Measurements from ENCODE around the gene PNPLA7.

The PNPLA7 gene

DNA sequence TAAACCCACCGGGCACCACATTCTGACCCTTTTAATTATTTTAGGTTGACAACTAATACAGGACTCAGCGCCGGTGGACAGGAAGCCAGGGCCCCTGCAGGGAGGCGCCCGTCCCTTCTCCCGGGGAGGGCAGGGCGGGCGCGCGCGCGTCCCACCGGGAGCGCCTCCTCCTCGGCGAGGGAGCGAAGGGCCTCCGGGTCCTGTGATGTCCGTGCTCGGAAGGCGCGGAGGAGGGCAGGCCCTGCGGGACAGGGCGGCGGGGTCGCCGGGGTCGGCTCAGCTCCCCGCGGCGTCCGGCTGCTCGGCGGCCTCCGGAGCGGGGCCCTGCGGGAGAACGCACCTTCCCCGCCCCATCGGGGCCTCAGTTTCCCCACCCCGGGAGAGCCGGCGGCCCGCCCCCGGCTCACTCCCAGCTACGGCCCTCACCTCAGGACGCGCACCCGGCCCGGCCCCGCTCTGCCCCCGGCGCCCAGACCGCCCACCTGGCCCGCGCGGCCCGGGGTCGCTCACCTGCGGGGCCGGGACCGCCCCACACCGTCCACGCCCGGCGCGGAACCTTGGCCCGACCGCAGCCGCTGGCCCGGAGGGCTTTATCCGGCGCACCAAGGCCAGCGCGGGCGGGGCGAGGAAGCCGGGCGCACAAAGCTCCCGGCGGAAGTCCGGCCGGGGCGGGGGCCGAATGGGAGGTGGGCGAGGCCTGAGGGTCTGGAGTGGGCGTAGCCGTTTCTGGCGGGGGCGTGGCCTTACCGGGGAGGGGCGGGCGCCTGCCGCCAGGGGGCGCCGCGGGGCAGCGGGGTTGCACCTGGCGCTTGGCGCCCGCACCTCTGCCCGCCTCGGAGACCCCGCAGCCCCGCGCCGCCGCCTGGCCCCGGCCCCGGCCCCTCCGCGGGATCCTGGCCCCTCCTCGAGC lies 127.3 kb downstream of the PNPLA7 start, which contains the start of the genes EXD3 and NOXA1:
TSS of gene EXD3 (minus strand) at position 559 of the 910 bp plus-strand sequence. CDS start 27,805 bp downstream, outside the sequence.
TSS of gene NOXA1 (plus strand) at position 790 of the 910 bp plus-strand sequence. CDS start 137 bp downstream, outside the sequence.
- Histone ChIP-seq H3K79me2 (no peaks in the 10 kb centered on the region), H3K4me1 (peaks cover 3% of the 10 kb centered on the region), H3K4me2 (ENCODE audit: low read length) (peak within 1 kb of the TSS; percentile 87), H3K9ac (peak within 1 kb of the TSS; percentile 19), H3K36me3 (ENCODE audit: control insufficient read depth, insufficient read depth, low read length) (no peaks in the 10 kb centered on the region), H3K27me3 (ENCODE audit: control insufficient read depth, insufficient read depth, low read length) (no peaks in the 10 kb centered on the region), H3K27ac (no peak within 1 kb of the TSS), H3K9me3 (ENCODE audit: control insufficient read depth, low read length) (no peaks in the 10 kb centered on the region), H2AFZ (peak within 1 kb of the TSS; percentile 83), H3K4me3 (ENCODE audit: low read depth, low read length) (peak within 1 kb of the TSS; percentile 66)
- TF ChIP-seq, protein P1, sequence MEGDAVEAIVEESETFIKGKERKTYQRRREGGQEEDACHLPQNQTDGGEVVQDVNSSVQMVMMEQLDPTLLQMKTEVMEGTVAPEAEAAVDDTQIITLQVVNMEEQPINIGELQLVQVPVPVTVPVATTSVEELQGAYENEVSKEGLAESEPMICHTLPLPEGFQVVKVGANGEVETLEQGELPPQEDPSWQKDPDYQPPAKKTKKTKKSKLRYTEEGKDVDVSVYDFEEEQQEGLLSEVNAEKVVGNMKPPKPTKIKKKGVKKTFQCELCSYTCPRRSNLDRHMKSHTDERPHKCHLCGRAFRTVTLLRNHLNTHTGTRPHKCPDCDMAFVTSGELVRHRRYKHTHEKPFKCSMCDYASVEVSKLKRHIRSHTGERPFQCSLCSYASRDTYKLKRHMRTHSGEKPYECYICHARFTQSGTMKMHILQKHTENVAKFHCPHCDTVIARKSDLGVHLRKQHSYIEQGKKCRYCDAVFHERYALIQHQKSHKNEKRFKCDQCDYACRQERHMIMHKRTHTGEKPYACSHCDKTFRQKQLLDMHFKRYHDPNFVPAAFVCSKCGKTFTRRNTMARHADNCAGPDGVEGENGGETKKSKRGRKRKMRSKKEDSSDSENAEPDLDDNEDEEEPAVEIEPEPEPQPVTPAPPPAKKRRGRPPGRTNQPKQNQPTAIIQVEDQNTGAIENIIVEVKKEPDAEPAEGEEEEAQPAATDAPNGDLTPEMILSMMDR (IDR thresholded peaks at IDR 0.05): peak; percentile 53

DNA sequence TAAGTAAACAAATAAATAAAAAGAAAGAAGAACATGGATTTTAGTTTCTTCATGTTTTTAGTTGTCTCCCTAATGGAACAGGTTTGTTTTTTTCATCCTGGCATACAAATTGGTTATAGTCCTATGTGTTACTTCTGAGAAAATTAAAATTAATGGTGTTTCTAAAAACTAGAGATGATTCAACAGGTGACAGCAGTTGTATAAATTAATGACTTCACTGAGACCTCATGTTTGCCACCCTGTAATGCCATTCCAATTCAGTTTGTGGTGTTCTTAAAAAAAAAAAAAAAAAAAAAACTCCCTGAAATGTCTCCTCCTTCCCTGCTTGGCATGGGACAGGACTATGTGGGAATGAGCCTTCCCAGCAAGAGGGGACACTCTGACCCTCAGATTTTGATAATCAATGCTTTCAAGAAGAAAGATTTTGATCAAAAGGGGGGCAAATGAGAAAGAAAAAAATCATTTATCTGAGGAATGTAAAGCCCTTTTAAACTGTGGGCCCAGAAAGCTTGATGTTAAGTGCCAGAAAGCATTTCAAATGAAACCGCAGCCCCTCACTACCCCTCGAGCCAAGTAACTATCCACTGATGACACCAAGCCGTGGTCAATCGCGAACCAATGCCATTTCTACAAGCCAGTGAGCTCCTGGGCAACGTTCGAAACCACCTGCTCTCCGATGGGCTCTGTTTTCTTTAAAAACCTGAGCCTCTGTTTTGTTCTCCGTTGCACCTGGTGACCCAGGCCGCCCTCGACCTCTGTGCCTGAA lies 128.2 kb downstream of the PNPLA7 start:
- Histone ChIP-seq H3K9ac (no peak overlapping the region), H3K36me3 (ENCODE audit: control insufficient read depth, insufficient read depth, low read length) (no peaks in the 10 kb centered on the region), H2AFZ (peak overlapping the region; percentile 83), H3K27ac (no peak overlapping the region), H3K79me2 (no peaks in the 10 kb centered on the region), H3K4me3 (ENCODE audit: low read depth, low read length) (peak overlapping the region; percentile 60), H3K9me3 (ENCODE audit: control insufficient read depth, low read length) (no peaks in the 10 kb centered on the region), H3K4me2 (ENCODE audit: low read length) (peak overlapping the region; percentile 80), H3K4me1 (peaks cover 3% of the 10 kb centered on the region), H3K27me3 (ENCODE audit: control insufficient read depth, insufficient read depth, low read length) (no peaks in the 10 kb centered on the region)
- TF ChIP-seq, protein P1 (IDR thresholded peaks at IDR 0.05): no peak

DNA sequence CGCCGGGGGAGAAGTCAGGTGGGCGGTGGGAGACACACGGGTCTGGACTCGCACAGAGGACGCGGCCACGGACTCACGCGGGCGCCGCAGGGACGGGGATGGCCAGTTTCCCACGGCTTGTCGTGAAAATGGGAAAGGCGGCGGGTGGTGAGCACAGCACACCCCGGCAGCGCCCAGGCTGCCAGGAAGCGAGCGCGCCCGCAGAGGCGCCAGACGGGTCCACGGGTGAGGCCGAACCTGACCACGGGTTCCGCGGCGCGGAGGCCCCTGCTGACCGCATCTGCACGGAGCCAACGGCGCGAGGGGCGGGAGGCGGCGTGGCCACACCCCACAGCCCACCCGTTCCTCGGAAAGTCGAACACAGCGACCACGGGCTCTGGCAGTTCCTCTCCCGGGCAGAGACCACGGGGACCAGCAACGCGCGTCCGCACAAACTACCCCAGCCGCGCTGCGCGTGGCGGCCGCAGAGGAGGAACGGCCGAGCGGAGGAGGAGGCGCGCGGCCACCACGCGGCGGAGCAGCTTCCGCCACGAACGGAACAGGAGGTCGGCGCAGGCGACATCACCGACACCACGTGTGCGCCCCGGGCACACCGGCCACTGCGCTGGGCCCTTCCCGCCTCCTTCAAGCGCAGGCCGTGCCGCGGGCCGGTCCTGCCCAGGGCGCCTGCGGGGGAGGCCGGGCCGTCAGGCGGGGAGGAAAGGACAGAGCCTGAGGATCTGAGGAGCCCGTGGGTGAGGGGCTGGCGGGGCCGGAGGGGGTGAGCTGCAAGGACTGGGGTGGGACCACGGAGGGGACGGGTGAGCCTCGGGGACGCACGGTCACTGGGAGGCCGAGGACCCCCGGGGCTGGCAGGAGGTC lies 132.8 kb downstream of the PNPLA7 start:
- no peak overlapping the region for H3K4me2 ChIP-seq (ENCODE audit: low read length)
- no peaks in the 10 kb centered on the region for H3K27me3 ChIP-seq (ENCODE audit: control insufficient read depth, insufficient read depth, low read length)
- H2AFZ ChIP-seq: no peak overlapping the region
- no peaks in the 10 kb centered on the region for H3K36me3 ChIP-seq (ENCODE audit: control insufficient read depth, insufficient read depth, low read length)
- H3K4me3 ChIP-seq (ENCODE audit: low read depth, low read length): no peak overlapping the region
- H3K79me2 ChIP-seq: peaks cover 9% of the 10 kb centered on the region
- peaks cover 3% of the 10 kb centered on the region for H3K4me1 ChIP-seq
- no peak overlapping the region for H3K9ac ChIP-seq
- TF ChIP-seq, protein P1 (IDR thresholded peaks at IDR 0.05): no peak
- H3K27ac ChIP-seq: peak overlapping the region; percentile 4
- H3K9me3 ChIP-seq (ENCODE audit: control insufficient read depth, low read length): no peaks in the 10 kb centered on the region

DNA sequence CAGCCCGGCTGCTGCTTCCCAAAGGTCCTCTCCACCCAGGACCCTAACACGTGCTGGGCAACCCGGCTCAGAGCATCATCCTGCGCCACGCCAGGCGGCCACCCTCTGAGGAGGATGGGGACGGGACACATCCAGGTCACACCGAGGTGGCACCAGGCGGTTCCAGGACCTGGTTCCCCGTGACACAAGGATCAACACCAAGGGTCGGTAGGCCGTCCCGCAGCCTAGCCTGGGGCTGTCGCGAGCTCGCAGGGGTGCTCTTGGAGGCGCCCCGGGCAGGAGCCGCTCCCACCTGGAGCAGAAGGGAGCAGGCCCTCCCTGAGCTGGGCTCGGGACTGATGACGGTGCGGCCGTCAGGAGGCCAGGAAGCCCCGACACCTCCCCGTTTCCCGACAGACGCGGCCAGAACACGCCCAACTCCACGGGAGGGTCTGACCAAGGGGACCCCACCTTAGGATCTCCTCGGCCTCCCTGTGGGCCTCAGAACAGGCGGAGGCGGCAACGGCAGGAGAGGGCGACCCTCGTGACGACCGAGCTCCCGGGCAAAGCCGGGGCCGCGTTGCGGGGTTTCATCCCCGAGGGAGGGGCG lies 133.5 kb downstream of the PNPLA7 start:
- Histone ChIP-seq H3K9ac (no peak overlapping the region), H3K4me3 (ENCODE audit: low read depth, low read length) (no peak overlapping the region), H3K36me3 (ENCODE audit: control insufficient read depth, insufficient read depth, low read length) (no peaks in the 10 kb centered on the region), H3K27ac (peak overlapping the region; percentile 4), H3K4me1 (no peaks in the 10 kb centered on the region), H2AFZ (no peak overlapping the region), H3K27me3 (ENCODE audit: control insufficient read depth, insufficient read depth, low read length) (no peaks in the 10 kb centered on the region), H3K9me3 (ENCODE audit: control insufficient read depth, low read length) (no peaks in the 10 kb centered on the region), H3K79me2 (peaks cover 9% of the 10 kb centered on the region), H3K4me2 (ENCODE audit: low read length) (no peak overlapping the region)
- TF ChIP-seq, protein P1 (IDR thresholded peaks at IDR 0.05): no peak

All from parathyroid adenoma (tissue), 2 donors.